Activated CD4-positive, alpha-beta memory T cell treated with anti-CD3 and anti-CD28 coated beads for 36 hours (primary cell): ENCODE results near the gene CACNA1B. TPM values are rescaled to one million over a fixed set of nuclear protein-coding genes. Genes with fewer than 3 reads are reported as not detected.

Experiments
- CTCF ChIA-PET: fragments of 350-600 bp; sonication (Branson Sonifier 250); formaldehyde crosslinking; loops from one replicate; lab custom pipeline; 2021; ENCODE audit warnings: antibody characterized with exemption, inconsistent platforms; lab: Charles Lee
- POLR2A ChIA-PET: fragments of 350-600 bp; sonication (Branson Sonifier 250); formaldehyde crosslinking; loops from one replicate; lab custom pipeline; 2021; ENCODE audit warnings: antibody characterized with exemption; lab: Charles Lee
- DNase-seq: peaks from one replicate; pipeline ENCODE4 v3.0.0-alpha.2; 2020
- H3K27ac Mint-ChIP-seq: one replicate; pipeline ENCODE4 v1.8.0; 2021; ENCODE audit warnings: mixed read lengths
- H3K27me3 Mint-ChIP-seq: one replicate; pipeline ENCODE4 v1.8.0; 2021; ENCODE audit warnings: mixed read lengths
- H3K36me3 Mint-ChIP-seq: one replicate; pipeline ENCODE4 v1.8.0; 2021; ENCODE audit warnings: mixed read lengths
- H3K4me1 Mint-ChIP-seq: one replicate; pipeline ENCODE4 v1.8.0; 2021; ENCODE audit warnings: low read depth, mixed read lengths
- H3K4me3 Mint-ChIP-seq: one replicate; pipeline ENCODE4 v1.8.0; 2021; ENCODE audit warnings: mild to moderate bottlenecking, mixed read lengths
- H3K9me3 Mint-ChIP-seq: one replicate; pipeline ENCODE4 v1.8.0; 2021; ENCODE audit warnings: mixed read lengths
- intact Hi-C: fragments of 100-400 bp; cut with micrococcal nuclease; formaldehyde crosslinking; loops from one replicate; pipeline ENCODE4 v1.15.1; 2023
- total RNA-seq, 2 experiments: library from RNA; stranded (reverse); gene quantifications; one replicate each; pipeline ENCODE4 v1.2.3, GENCODE V29; 2021

The CACNA1B gene
- total RNA-seq, 2 experiments from 2014 or later, result 0.02 to 0.17 TPM

GRCh38 chr9:137978262-137978714 is 100.7 kb downstream of the CACNA1B start:
- Mint-ChIP-seq H3K27ac (no peak overlapping the region), H3K4me3 (no peak overlapping the region), H3K4me1 (no peaks in the 10 kb centered on the region), H3K27me3 (peaks cover 4% of the 10 kb centered on the region), H3K9me3 (no peaks in the 10 kb centered on the region), H3K36me3 (no peaks in the 10 kb centered on the region)
- no peak for DNase-seq
- ChIA-PET POLR2A (no interaction called here), CTCF (no interaction called here)
- intact Hi-C loops, result no loop called here

- peaks cover 16% of the 10 kb centered on the region for H3K27me3 Mint-ChIP-seq
- POLR2A ChIA-PET, result no interaction called here
- CTCF ChIA-PET, result no interaction called here
- H3K27ac Mint-ChIP-seq, result no peak overlapping the region
- no peak for DNase-seq
- H3K36me3 Mint-ChIP-seq, result no peaks in the 10 kb centered on the region
- H3K9me3 Mint-ChIP-seq, result no peaks in the 10 kb centered on the region
- intact Hi-C loops, result no loop called here
- no peaks in the 10 kb centered on the region for H3K4me1 Mint-ChIP-seq
- H3K4me3 Mint-ChIP-seq, result no peak overlapping the region
Observed at GRCh38 chr9:137982200-137982599, 104.6 kb downstream of the CACNA1B start.

GRCh38 chr9:137984005-137984404 is 106.4 kb downstream of the CACNA1B start:
- ChIA-PET POLR2A (no interaction called here), CTCF (no interaction called here)
- Mint-ChIP-seq H3K36me3 (no peaks in the 10 kb centered on the region), H3K4me3 (no peak overlapping the region), H3K4me1 (no peaks in the 10 kb centered on the region), H3K27me3 (peaks cover 26% of the 10 kb centered on the region), H3K27ac (no peak overlapping the region), H3K9me3 (no peaks in the 10 kb centered on the region)
- intact Hi-C loops, result no loop called here
- DNase-seq, result no peak

- ChIA-PET POLR2A (no interaction called here), CTCF (no interaction called here)
- Mint-ChIP-seq H3K9me3 (no peaks in the 10 kb centered on the region), H3K4me3 (no peak overlapping the region), H3K4me1 (no peaks in the 10 kb centered on the region), H3K36me3 (no peaks in the 10 kb centered on the region), H3K27ac (no peak overlapping the region), H3K27me3 (peaks cover 26% of the 10 kb centered on the region)
- no peak for DNase-seq
- intact Hi-C loops, result no loop called here
Observed at GRCh38 chr9:137984520-137985257, 107.1 kb downstream of the CACNA1B start.

- Mint-ChIP-seq H3K27me3 (peaks cover 30% of the 10 kb centered on the region), H3K4me1 (no peaks in the 10 kb centered on the region), H3K4me3 (no peak overlapping the region), H3K27ac (no peak overlapping the region), H3K9me3 (no peaks in the 10 kb centered on the region), H3K36me3 (no peaks in the 10 kb centered on the region)
- ChIA-PET POLR2A (no interaction called here), CTCF (no interaction called here)
- intact Hi-C loops, result no loop called here
- DNase-seq, result no peak
Observed at GRCh38 chr9:137985637-137986071, 108.1 kb downstream of the CACNA1B start.

GRCh38 chr9:137986268-137987099 is 108.9 kb downstream of the CACNA1B start:
- Mint-ChIP-seq H3K36me3 (no peaks in the 10 kb centered on the region), H3K4me1 (no peaks in the 10 kb centered on the region), H3K9me3 (no peaks in the 10 kb centered on the region), H3K4me3 (no peak overlapping the region), H3K27me3 (peaks cover 34% of the 10 kb centered on the region), H3K27ac (no peak overlapping the region)
- CTCF ChIA-PET, result no interaction called here
- intact Hi-C loops, result no loop called here
- POLR2A ChIA-PET, result no interaction called here
- no peak for DNase-seq

GRCh38 chr9:137987244-137988030 is 109.9 kb downstream of the CACNA1B start:
- Mint-ChIP-seq H3K27ac (no peak overlapping the region), H3K36me3 (no peaks in the 10 kb centered on the region), H3K9me3 (no peaks in the 10 kb centered on the region), H3K4me1 (no peaks in the 10 kb centered on the region), H3K4me3 (no peak overlapping the region), H3K27me3 (peaks cover 33% of the 10 kb centered on the region)
- DNase-seq, result no peak
- intact Hi-C loops, result no loop called here
- POLR2A ChIA-PET, result no interaction called here
- CTCF ChIA-PET, result no interaction called here

GRCh38 chr9:137988051-137988450 is 110.5 kb downstream of the CACNA1B start:
- H3K27me3 Mint-ChIP-seq, result peaks cover 35% of the 10 kb centered on the region
- ChIA-PET CTCF (no interaction called here), POLR2A (no interaction called here)
- intact Hi-C loops, result no loop called here
- no peaks in the 10 kb centered on the region for H3K4me1 Mint-ChIP-seq
- H3K9me3 Mint-ChIP-seq, result no peaks in the 10 kb centered on the region
- DNase-seq, result no peak
- no peaks in the 10 kb centered on the region for H3K36me3 Mint-ChIP-seq
- H3K27ac Mint-ChIP-seq, result no peak overlapping the region
- no peak overlapping the region for H3K4me3 Mint-ChIP-seq

GRCh38 chr9:137988701-137989100 is 111.1 kb downstream of the CACNA1B start:
- Mint-ChIP-seq H3K9me3 (no peaks in the 10 kb centered on the region), H3K4me3 (no peak overlapping the region), H3K27me3 (peaks cover 34% of the 10 kb centered on the region), H3K27ac (no peak overlapping the region), H3K36me3 (no peaks in the 10 kb centered on the region), H3K4me1 (no peaks in the 10 kb centered on the region)
- intact Hi-C loops, result no loop called here
- DNase-seq, result no peak
- ChIA-PET POLR2A (no interaction called here), CTCF (no interaction called here)

GRCh38 chr9:137989156-137989555 is 111.6 kb downstream of the CACNA1B start:
- Mint-ChIP-seq H3K9me3 (no peaks in the 10 kb centered on the region), H3K27ac (no peak overlapping the region), H3K4me3 (no peak overlapping the region), H3K27me3 (peaks cover 37% of the 10 kb centered on the region), H3K36me3 (no peaks in the 10 kb centered on the region), H3K4me1 (no peaks in the 10 kb centered on the region)
- POLR2A ChIA-PET, result no interaction called here
- CTCF ChIA-PET, result no interaction called here
- intact Hi-C loops, result no loop called here
- DNase-seq, result no peak

- no peak for DNase-seq
- H3K4me1 Mint-ChIP-seq, result no peaks in the 10 kb centered on the region
- no peaks in the 10 kb centered on the region for H3K36me3 Mint-ChIP-seq
- CTCF ChIA-PET, result no interaction called here
- intact Hi-C loops, result no loop called here
- no peak overlapping the region for H3K4me3 Mint-ChIP-seq
- peaks cover 38% of the 10 kb centered on the region for H3K27me3 Mint-ChIP-seq
- no peak overlapping the region for H3K27ac Mint-ChIP-seq
- POLR2A ChIA-PET, result no interaction called here
- no peaks in the 10 kb centered on the region for H3K9me3 Mint-ChIP-seq
Observed at GRCh38 chr9:137989999-137990715, 112.6 kb downstream of the CACNA1B start.
